SH-SY5Y (cell line): ENCODE data around the gene PLA2G3.

Experiments
- GATA2 ChIP-seq: IDR thresholded peaks from 2 replicates; pipeline ENCODE4 v1.6.1; 2011; ENCODE audit warnings: mild to moderate bottlenecking, low read depth, low read length
- GATA3 ChIP-seq: IDR thresholded peaks from 2 replicates; pipeline ENCODE4 v1.6.1; 2011; ENCODE audit warnings: low read depth, mild to moderate bottlenecking, low read length, moderate library complexity

- TF ChIP-seq GATA3 (no peak), GATA2 (peak; percentile 42; the same call in 1 of the 2 replicates)
Observed at GRCh38 chr22:31086703-31087330, 53.5 kb downstream of the PLA2G3 start.
